Measurements from ENCODE around the gene BIN2. TPM values are rescaled to one million over a fixed set of nuclear protein-coding genes. Genes with fewer than 3 reads are reported as not detected.
"Not testable (repeated sequence)": the region's sequence is repeated elsewhere in the genome, so short reads cannot be mapped to it uniquely, and the experiment has no call there.

Gene BIN2
- total RNA-seq, 1 donor from 2014 or later: 1.6 TPM

DNA sequence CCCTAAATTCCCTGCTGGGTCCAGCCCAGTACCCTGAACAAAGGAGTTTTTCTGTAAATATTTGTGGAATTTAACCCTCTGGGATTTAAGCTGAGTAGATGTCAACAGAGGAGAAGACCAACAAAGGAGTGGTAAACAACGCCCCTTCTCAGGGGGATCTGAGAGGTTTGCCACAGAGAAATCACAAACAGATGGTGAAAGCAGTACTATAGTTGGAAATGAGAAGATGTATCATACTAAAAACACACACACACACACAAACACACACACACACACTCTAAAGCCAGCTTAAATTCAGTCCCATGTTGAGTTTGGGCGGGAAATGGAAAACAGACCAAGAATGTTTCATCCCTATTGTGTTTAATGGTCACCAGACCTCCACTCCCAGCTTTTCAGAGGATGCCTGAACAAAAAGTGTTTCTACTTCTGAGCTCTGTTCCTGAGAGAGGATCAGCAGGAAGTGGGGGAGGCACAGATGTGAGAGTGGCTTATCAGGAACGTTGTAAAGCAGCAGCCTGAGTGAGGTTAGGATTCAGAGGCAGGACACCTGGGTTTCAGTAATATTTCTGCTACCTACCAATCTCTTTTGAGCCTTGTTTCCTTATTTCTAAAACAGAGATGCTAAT is 3.2 kb downstream of the BIN2 start:
- no peak overlapping the region for H3K4me3 ChIP-seq
- no peaks in the 10 kb centered on the region for H3K4me1 ChIP-seq
- peaks cover 6% of the 10 kb centered on the region for H3K27me3 ChIP-seq (ENCODE audit: low read depth)
- H3K9me3 ChIP-seq (replicated peaks): no peaks in the 10 kb centered on the region
- no peak for DNase-seq
- no peak overlapping the region for H3K27ac ChIP-seq (replicated peaks)
- TF ChIP-seq, protein P1, sequence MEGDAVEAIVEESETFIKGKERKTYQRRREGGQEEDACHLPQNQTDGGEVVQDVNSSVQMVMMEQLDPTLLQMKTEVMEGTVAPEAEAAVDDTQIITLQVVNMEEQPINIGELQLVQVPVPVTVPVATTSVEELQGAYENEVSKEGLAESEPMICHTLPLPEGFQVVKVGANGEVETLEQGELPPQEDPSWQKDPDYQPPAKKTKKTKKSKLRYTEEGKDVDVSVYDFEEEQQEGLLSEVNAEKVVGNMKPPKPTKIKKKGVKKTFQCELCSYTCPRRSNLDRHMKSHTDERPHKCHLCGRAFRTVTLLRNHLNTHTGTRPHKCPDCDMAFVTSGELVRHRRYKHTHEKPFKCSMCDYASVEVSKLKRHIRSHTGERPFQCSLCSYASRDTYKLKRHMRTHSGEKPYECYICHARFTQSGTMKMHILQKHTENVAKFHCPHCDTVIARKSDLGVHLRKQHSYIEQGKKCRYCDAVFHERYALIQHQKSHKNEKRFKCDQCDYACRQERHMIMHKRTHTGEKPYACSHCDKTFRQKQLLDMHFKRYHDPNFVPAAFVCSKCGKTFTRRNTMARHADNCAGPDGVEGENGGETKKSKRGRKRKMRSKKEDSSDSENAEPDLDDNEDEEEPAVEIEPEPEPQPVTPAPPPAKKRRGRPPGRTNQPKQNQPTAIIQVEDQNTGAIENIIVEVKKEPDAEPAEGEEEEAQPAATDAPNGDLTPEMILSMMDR (IDR thresholded peaks at IDR 0.05; ENCODE audit: borderline replicate concordance): no peak
- intact Hi-C loops (cut with micrococcal nuclease): no loop called here
- no peaks in the 10 kb centered on the region for H3K36me3 ChIP-seq

DNA sequence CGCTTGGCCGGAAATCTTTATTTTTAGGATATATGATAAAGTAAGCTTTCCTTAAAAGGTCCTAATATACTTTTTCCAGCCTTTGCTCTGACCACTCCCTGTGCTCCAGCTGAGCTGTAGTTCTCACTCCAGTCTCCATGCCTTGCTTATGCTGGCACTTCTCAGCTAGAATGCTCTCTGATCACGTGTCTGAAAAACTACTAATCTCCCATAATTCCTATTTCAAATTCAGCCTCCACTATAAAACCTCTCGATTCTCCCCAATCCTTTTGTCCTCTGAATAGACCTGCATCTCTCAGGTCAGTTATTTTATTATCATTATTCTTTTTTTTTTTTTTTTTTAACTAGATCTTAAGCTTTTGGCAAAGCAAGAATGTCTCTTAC is 3.7 kb downstream of the BIN2 start:
- Histone ChIP-seq H3K9me3 (replicated peaks) (no peaks in the 10 kb centered on the region), H3K36me3 (no peaks in the 10 kb centered on the region), H3K4me1 (no peaks in the 10 kb centered on the region), H3K4me3 (no peak overlapping the region), H3K27me3 (ENCODE audit: low read depth) (peaks cover 6% of the 10 kb centered on the region), H3K27ac (replicated peaks) (no peak overlapping the region)
- TF ChIP-seq, protein P1 (IDR thresholded peaks at IDR 0.05; ENCODE audit: borderline replicate concordance): no peak
- intact Hi-C loops (cut with micrococcal nuclease): no loop called here
- no peak for DNase-seq

DNA sequence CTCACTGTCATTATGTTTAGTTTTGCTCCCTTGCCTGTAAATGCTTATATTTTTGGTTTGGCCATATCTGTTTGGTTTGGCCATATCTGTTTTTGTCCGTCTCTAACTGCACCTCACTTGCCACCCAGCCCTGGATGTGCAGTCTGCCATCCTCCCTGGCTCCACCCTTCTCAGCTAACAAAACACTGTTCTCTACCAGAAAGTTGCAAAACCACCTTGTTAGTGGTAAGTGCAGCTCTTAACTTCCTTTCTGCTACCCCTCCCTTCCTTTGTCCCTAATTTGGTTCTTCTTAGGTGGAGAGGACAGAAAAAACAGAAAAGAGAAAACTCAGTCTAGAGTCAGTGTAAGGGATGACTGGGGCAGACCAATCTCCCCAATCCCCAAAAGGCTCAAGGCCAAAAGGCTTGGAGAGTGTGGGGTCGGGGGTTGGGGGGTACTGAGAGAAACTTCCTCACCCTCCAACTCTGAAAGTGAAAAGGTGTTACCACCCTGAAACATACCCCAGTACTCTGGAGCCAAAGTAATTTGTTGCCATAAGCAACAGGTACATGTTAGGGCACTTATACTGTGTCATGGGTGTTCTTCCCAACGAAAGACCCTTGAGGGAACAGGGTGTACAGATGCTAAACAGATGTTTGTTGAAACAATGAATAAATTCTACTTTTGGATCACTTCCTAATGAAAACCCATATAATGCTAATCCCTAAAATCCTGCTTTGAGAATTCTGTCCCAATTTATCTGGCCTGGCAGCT is 5.0 kb downstream of the BIN2 start:
- H3K4me1 ChIP-seq: no peaks in the 10 kb centered on the region
- TF ChIP-seq, protein P1 (IDR thresholded peaks at IDR 0.05; ENCODE audit: borderline replicate concordance): no peak
- H3K27me3 ChIP-seq (ENCODE audit: low read depth): peaks cover 6% of the 10 kb centered on the region
- no peaks in the 10 kb centered on the region for H3K36me3 ChIP-seq
- no peak overlapping the region for H3K4me3 ChIP-seq
- no peak overlapping the region for H3K27ac ChIP-seq (replicated peaks)
- H3K9me3 ChIP-seq (replicated peaks): no peaks in the 10 kb centered on the region
- intact Hi-C loops (cut with micrococcal nuclease): no loop called here
- DNase-seq: no peak

DNA sequence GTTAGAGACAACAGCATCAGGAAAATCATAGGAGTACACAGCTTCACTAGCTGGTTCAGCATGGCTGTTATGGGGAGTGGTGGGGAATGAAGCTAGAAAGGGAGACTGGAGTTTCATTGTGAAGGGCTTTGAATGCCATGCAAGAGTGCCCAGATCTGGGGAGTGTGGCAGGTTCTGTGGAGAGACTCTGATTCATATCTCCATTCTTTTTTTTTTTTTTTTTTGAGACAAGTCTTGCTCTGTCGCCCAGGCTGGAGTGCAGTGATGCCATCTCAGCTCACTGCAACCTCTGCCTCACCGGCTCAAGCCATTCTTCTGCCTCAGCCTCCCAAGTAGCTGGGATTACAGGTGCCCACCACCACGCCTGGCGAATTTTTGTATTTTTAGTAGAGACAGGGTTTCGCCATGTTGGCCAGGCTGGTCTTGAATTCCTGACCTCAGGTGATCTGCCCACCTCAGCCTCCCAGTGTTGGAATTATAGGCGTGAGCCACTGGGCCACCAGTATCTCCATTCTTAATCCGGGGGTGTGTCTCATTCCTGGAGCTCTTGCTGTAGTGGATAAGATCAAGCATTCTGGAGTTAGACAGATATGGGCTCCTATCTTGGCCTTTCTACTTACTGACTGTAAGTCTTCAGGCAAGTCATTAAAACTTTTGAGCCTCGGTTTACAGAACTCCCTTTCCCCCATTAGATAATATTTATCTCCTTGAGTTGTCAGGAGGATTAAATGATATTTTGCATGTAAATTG is 5.7 kb downstream of the BIN2 start:
- H3K36me3 ChIP-seq; intact Hi-C loops (cut with micrococcal nuclease); H3K4me1 ChIP-seq; H3K27me3 ChIP-seq (ENCODE audit: low read depth); DNase-seq; H3K4me3 ChIP-seq; H3K27ac ChIP-seq (replicated peaks); H3K9me3 ChIP-seq (replicated peaks): not testable (repeated sequence)

DNA sequence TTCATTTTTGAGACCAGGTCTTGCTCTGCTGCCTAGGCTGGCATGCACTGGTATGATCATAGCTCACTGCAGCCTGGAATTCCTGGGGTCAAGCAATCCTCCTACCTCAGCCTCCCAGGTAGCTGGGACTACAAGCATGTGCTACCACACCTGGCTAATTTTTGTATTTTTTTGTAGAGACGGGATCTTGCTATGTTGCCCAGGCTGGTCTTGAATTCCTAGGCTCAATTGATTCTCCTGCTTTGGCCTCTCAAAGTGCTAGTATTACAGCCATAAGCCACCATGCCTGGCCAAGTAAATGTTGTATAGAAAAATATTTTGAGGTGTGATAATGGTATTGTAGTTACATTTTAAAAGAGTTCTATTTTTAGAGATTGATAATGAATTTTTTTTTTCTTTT is 12.6 kb downstream of the BIN2 start:
- no peaks in the 10 kb centered on the region for H3K36me3 ChIP-seq
- no peaks in the 10 kb centered on the region for H3K9me3 ChIP-seq (replicated peaks)
- H3K4me1 ChIP-seq: no peaks in the 10 kb centered on the region
- H3K4me3 ChIP-seq: no peak overlapping the region
- intact Hi-C loops (cut with micrococcal nuclease): no loop called here
- no peaks in the 10 kb centered on the region for H3K27me3 ChIP-seq (ENCODE audit: low read depth)
- DNase-seq: no peak
- H3K27ac ChIP-seq (replicated peaks): no peak overlapping the region
- TF ChIP-seq, protein P1 (IDR thresholded peaks at IDR 0.05; ENCODE audit: borderline replicate concordance): no peak

Measured in left ventricle myocardium inferior (tissue), 1 donor.